Ovary (tissue), 9 donors: ENCODE data around the gene ABCG1. TPM values are rescaled to one million over a fixed set of nuclear protein-coding genes. Genes with fewer than 3 reads are reported as not detected.

ENCODE experiments used
- DNase-seq, 5 donors: peaks; one replicate each; pipeline ENCODE4 v3.0.0-alpha.2; 2019 to 2020
- H3K27ac ChIP-seq, 2 donors: fragments of 200-600 bp; one replicate each; pipeline versions ENCODE4 v1.5.1 to v1.8.0; 2019 to 2022
- H3K27me3 ChIP-seq: fragments of 200-600 bp; one replicate; pipeline ENCODE4 v1.8.0; 2022
- H3K36me3 ChIP-seq: fragments of 200-600 bp; sonication (generic); one replicate; pipeline ENCODE4 v1.5.1; 2019
- H3K4me1 ChIP-seq: one replicate; pipeline ENCODE4 v1.8.1; 2013; ENCODE audit warnings: mild to moderate bottlenecking, moderate library complexity; ENCODE audit not compliant: insufficient read depth
- H3K4me3 ChIP-seq: fragments of 200-600 bp; sonication (generic); one replicate; pipeline ENCODE4 v1.5.1; 2017
- H3K9me3 ChIP-seq, 2 donors: fragments of 200-600 bp in 1 of 2; sonication (generic) in 1 of 2; one replicate each; pipeline versions ENCODE4 v1.5.1 to v1.8.1; 2013 to 2019; ENCODE audit warnings: mild to moderate bottlenecking in 1 of 2, moderate library complexity in 1 of 2
- CTCF ChIP-seq, 3 donors: fragments of 450-650 bp in 2 of 3; fragments of 200-600 bp in 1 of 3; IDR thresholded peaks; one replicate each; pipeline versions ENCODE4 v1.5.1 to v1.8.0; 2016 to 2022; ENCODE audit warnings: antibody characterized with exemption in 3 of 3, mild to moderate bottlenecking in 1 of 3
- EP300 ChIP-seq: sonication (generic); formaldehyde crosslinking; IDR thresholded peaks from one replicate; pipeline ENCODE4 v1.6.1; 2017; ENCODE audit warnings: antibody characterized with exemption
- POLR2A ChIP-seq: fragments of 450-650 bp; IDR thresholded peaks from one replicate; pipeline ENCODE4 v1.6.1; 2017; ENCODE audit warnings: antibody characterized with exemption, mild to moderate bottlenecking, moderate library complexity
- WGBS, 3 donors: extraction: QIAGEN DNeasy Blood & Tissue Kit in 1 of 3; methylation state at CpG; one replicate each; pipeline versions ENCODE4 v1.1.5 to v1.1.7; 2013 to 2017; 5-methylcytosine and 5-hydroxymethylcytosine counted together
- intact Hi-C, 4 donors: fragments of 100-400 bp; cut with DNase I; formaldehyde crosslinking; loops; one replicate each; pipeline versions ENCODE4 v1.11.0 to v1.15.1; 2022 to 2023
- polyA plus RNA-seq, 2 donors: library from polyadenylated mRNA; stranded (reverse); fragments of 200-250 nt in 1 of 2; fragments of 350-450 nt in 1 of 2; fragmentation: Illumina TruSeq in 1 of 2; extraction: RNeasy Lipid Tissue Mini Kit (QIAGEN cat#74804) in 1 of 2; gene quantifications; one replicate each; pipeline ENCODE4 v1.2.3, GENCODE V29; 2013 to 2014
- total RNA-seq, 7 donors: library from RNA; depleted of rRNA in 2 of 7; stranded (reverse); fragments of >200 nt in 2 of 7; fragmentation: NEBNext Ultra II Directional in 3 of 7; extraction: Animal tissue kit (Norgen Biotek cat#: 25700) in 3 of 7; gene quantifications; one replicate each; pipeline versions ENCODE4 v1.1.0 to v1.2.4, GENCODE V29; 2016 to 2023
- donor health status: DM: no; HTN: no; CAD: no; lungs with moderate emphysema.
- donor health status: DM: no; HTN: no; CAD: no.
- donor health status: Bipolar disorder and iron deficiency.
- donor health status: DM: yes; HTN: yes; CAD: no.
- donor health status: DM: no; HTN: no; CAD: no.
- donor health status: DM: yes; HTN: yes; CAD: no.

ABCG1 gene
- total and polyA plus RNA-seq, 9 donors: 4.3 to 14.9 (median 5.8) TPM

- no peak for DNase-seq
- Histone ChIP-seq H3K27me3 (no peaks in the 10 kb centered on the region), H3K9me3 (no peaks in the 10 kb centered on the region), H3K4me3 (no peak overlapping the region), H3K36me3 (no peaks in the 10 kb centered on the region), H3K27ac (no peak overlapping the region), H3K4me1 (peaks cover 1% of the 10 kb centered on the region)
- no peak for TF ChIP-seq POLR2A
- TF ChIP-seq EP300: no peak
- no peak for TF ChIP-seq CTCF (IDR thresholded peaks at IDR 0.05)
- intact Hi-C loops: no loop called here
- 81 to 87% (median 84%) methylated on average over 19 of the region's 19 CpGs for WGBS, 3 donors
These were observed 31.8 kb downstream of the ABCG1 start for GRCh38 chr21:42250422-42251403.

- intact Hi-C loops: loop anchor here in 1 of 4 donors (1.0 kb wide), 1 partner anchor 28 kb away; no protein-coding TSS in a partner anchor
- 83 to 88% (median 87%) methylated on average over 13 of the region's 13 CpGs for WGBS, 3 donors
These were observed 32.8 kb downstream of the ABCG1 start for GRCh38 chr21:42251654-42252324.

GRCh38 chr21:42252325-42252654 lies 33.4 kb downstream of the ABCG1 start:
- no peaks in the 10 kb centered on the region for H3K9me3 ChIP-seq
- no peaks in the 10 kb centered on the region for H3K36me3 ChIP-seq
- no peak overlapping the region for H3K27ac ChIP-seq
- 75 to 79% (median 77%) methylated on average over 8 of the region's 8 CpGs for WGBS, 3 donors
- DNase-seq: no peak
- H3K4me3 ChIP-seq: no peak overlapping the region
- TF ChIP-seq CTCF (IDR thresholded peaks at IDR 0.05) (no peak), POLR2A (no peak), EP300 (no peak)
- no peaks in the 10 kb centered on the region for H3K27me3 ChIP-seq
- intact Hi-C loops: loop anchor here in 1 of 4 donors (1.0 kb wide), 1 partner anchor 27 kb away; no protein-coding TSS in a partner anchor
- H3K4me1 ChIP-seq: peaks cover 3% of the 10 kb centered on the region

More at GRCh38 chr21:42251654-42252324, 32.8 kb downstream of the ABCG1 start:
- H3K36me3 ChIP-seq: no peaks in the 10 kb centered on the region
- no peak overlapping the region for H3K4me3 ChIP-seq
- TF ChIP-seq EP300 (no peak), POLR2A (no peak), CTCF (IDR thresholded peaks at IDR 0.05) (no peak)
- H3K27ac ChIP-seq: no peak overlapping the region
- H3K4me1 ChIP-seq: no peaks in the 10 kb centered on the region
- DNase-seq: no peak
- no peaks in the 10 kb centered on the region for H3K27me3 ChIP-seq
- H3K9me3 ChIP-seq: no peaks in the 10 kb centered on the region

- Histone ChIP-seq H3K27me3 (no peaks in the 10 kb centered on the region), H3K9me3 (no peaks in the 10 kb centered on the region), H3K36me3 (no peaks in the 10 kb centered on the region), H3K4me3 (no peak overlapping the region), H3K27ac (no peak overlapping the region), H3K4me1 (peaks cover 3% of the 10 kb centered on the region)
- no peak for DNase-seq
- 88 to 90% (median 90%) methylated on average over 11 of the region's 11 CpGs for WGBS, 3 donors
- intact Hi-C loops: loop anchor here in 1 of 4 donors (1.0 kb wide), 1 partner anchor 26 kb away; no protein-coding TSS in a partner anchor
- TF ChIP-seq POLR2A: no peak
- no peak for TF ChIP-seq CTCF (IDR thresholded peaks at IDR 0.05)
- TF ChIP-seq EP300: no peak
These were observed 33.9 kb downstream of the ABCG1 start for GRCh38 chr21:42252778-42253340.
